Tibial nerve (tissue), 4 donors: ENCODE results near the gene EXOC6B. TPM values are rescaled to one million over a fixed set of nuclear protein-coding genes. Genes with fewer than 3 reads are reported as not detected.

Experiments used
- DNase-seq, 2 donors: peaks; one replicate each; pipeline ENCODE4 v3.0.0-alpha.2; 2019; ENCODE audit warnings: low spot score in 2 of 2
- H3K27ac ChIP-seq, 4 donors: fragments of 200-600 bp; sonication (generic) in 3 of 4; one replicate each; pipeline ENCODE4 v1.5.1; 2017 to 2019; ENCODE audit warnings: mild to moderate bottlenecking in 1 of 4
- H3K27me3 ChIP-seq, 2 donors: fragments of 200-600 bp; sonication (generic) in 1 of 2; one replicate each; pipeline versions ENCODE4 v1.5.1 to v1.6.0; 2017 to 2019
- H3K36me3 ChIP-seq, 3 donors: fragments of 200-600 bp; sonication (generic); one replicate each; pipeline ENCODE4 v1.5.1; 2018 to 2019
- H3K4me1 ChIP-seq, 4 donors: fragments of 200-600 bp; sonication (generic) in 3 of 4; one replicate each; pipeline ENCODE4 v1.5.1; 2017 to 2019
- H3K4me3 ChIP-seq, 4 donors: fragments of 200-600 bp; sonication (generic) in 3 of 4; one replicate each; pipeline ENCODE4 v1.5.1; 2017 to 2019; ENCODE audit warnings: mild to moderate bottlenecking in 1 of 4, moderate library complexity in 1 of 4
- H3K9me3 ChIP-seq, 4 donors: fragments of 200-600 bp; sonication (generic) in 3 of 4; one replicate each; pipeline ENCODE4 v1.5.1; 2017 to 2019
- CTCF ChIP-seq, 5 experiments: fragments of 200-600 bp in 3 of 5; fragments of 450-650 bp in 2 of 5; sonication (generic) in 3 of 5; IDR thresholded peaks; one replicate each; pipeline ENCODE4 v1.5.1; 2016 to 2019; ENCODE audit warnings: antibody characterized with exemption in 5 of 5, mild to moderate bottlenecking in 3 of 5, moderate library complexity in 2 of 5
- EP300 ChIP-seq, 2 donors: sonication (generic); formaldehyde crosslinking; IDR thresholded peaks; one replicate each; pipeline ENCODE4 v1.6.1; 2017; ENCODE audit warnings: antibody characterized with exemption in 2 of 2, mild to moderate bottlenecking in 1 of 2
- POLR2A ChIP-seq, 2 donors: fragments of 450-650 bp; IDR thresholded peaks; one replicate each; pipeline ENCODE4 v1.6.1; 2017; ENCODE audit warnings: antibody characterized with exemption in 2 of 2, mild to moderate bottlenecking in 2 of 2, moderate library complexity in 2 of 2
- WGBS, 2 donors: methylation state at CpG; one replicate each; pipeline ENCODE4 v1.1.5; 2018; 5-methylcytosine and 5-hydroxymethylcytosine counted together
- total RNA-seq, 4 donors: library from RNA; depleted of rRNA; stranded (reverse); fragments of >200 nt; gene quantifications; one replicate each; pipeline ENCODE4 v1.1.0, GENCODE V29; 2016

Gene EXOC6B
- total RNA-seq, 4 donors from 2014 or later, result 22.1 to 41.1 (median 30.3) TPM

- no peak for DNase-seq
- Histone ChIP-seq H3K9me3 (peaks cover 0 to 5% (median 0%) of the 10 kb centered on the region in 4 donors), H3K4me3 (no peak overlapping the region), H3K27ac (no peak overlapping the region), H3K27me3 (no peaks in the 10 kb centered on the region), H3K36me3 (peaks cover 0 to 7% (median 0%) of the 10 kb centered on the region in 3 donors), H3K4me1 (no peaks in the 10 kb centered on the region)
- TF ChIP-seq CTCF (IDR thresholded peaks at IDR 0.05) (no peak), EP300 (IDR thresholded peaks at IDR 0.05) (no peak), POLR2A (IDR thresholded peaks at IDR 0.05) (no peak)
Measured at GRCh38 chr2:72803626-72804320, 22.1 kb downstream of the EXOC6B start.

GRCh38 chr2:72803151-72803550, 22.7 kb downstream of the EXOC6B start:
- TF ChIP-seq CTCF (IDR thresholded peaks at IDR 0.05) (no peak), EP300 (IDR thresholded peaks at IDR 0.05) (no peak), POLR2A (IDR thresholded peaks at IDR 0.05) (no peak)
- H3K4me3 ChIP-seq, result no peak overlapping the region
- 43% methylated on average over 1 of the region's 1 CpG for WGBS, 2 donors

DNA sequence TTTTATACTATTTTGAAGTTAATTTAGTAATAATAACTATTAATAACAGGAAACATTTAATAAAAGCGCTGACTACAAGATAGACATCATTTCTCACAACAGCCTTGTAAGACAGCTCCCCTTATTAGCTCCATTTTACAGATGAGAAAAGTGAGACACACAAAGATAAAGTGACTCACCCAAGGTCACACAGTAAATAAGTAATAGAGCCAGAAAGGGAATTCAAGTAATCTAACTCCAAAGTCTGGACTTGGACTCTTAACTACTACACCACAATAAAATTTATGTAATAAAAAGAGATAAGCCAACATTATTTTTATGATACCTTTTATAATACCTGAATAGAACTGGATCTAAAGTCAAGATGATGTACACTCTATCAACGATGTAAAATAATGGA, 25.3 kb downstream of the EXOC6B start:
- peaks cover 0 to 13% (median 0%) of the 10 kb centered on the region in 4 donors for H3K4me1 ChIP-seq
- no peak for DNase-seq
- H3K9me3 ChIP-seq, result no peaks in the 10 kb centered on the region
- no peaks in the 10 kb centered on the region for H3K36me3 ChIP-seq
- TF ChIP-seq POLR2A (IDR thresholded peaks at IDR 0.05) (no peak), CTCF (IDR thresholded peaks at IDR 0.05) (no peak), EP300 (IDR thresholded peaks at IDR 0.05) (no peak)
- 94 to 96% methylated on average over 2 of the region's 2 CpGs for WGBS, 2 donors
- H3K4me3 ChIP-seq, result no peak overlapping the region
- H3K27me3 ChIP-seq, result no peaks in the 10 kb centered on the region
- no peak overlapping the region for H3K27ac ChIP-seq

More at GRCh38 chr2:72803151-72803550, 22.7 kb downstream of the EXOC6B start:
- no peak for DNase-seq
- H3K9me3 ChIP-seq, result no peaks in the 10 kb centered on the region
- H3K27me3 ChIP-seq, result no peaks in the 10 kb centered on the region
- no peak overlapping the region for H3K27ac ChIP-seq
- H3K36me3 ChIP-seq, result peaks cover 0 to under 1% (median 0%) of the 10 kb centered on the region in 3 donors
- peaks cover 0 to 6% (median 0%) of the 10 kb centered on the region in 4 donors for H3K4me1 ChIP-seq

DNA sequence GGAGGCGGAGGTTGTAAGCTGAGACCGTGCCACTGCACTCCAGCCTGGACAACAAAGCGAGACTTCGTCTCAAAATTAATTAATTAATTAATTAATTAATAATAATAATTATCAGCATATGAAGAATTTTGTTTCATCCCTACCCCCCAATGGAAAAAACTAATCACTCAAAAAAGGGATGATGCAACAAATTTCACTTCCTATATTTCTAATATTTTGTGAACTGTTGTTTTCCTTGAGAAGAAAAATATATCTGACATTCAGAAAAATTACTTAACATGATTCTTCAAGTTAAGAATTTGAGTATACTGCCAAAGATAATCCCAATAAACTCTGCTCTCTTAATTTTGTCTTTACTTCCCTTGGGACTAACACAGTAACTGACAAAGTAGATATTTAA, 28.1 kb downstream of the EXOC6B start:
- no peak overlapping the region for H3K4me3 ChIP-seq
- H3K9me3 ChIP-seq, result no peaks in the 10 kb centered on the region
- H3K27ac ChIP-seq, result no peak overlapping the region
- WGBS, 2 donors, result 94 to 98% methylated on average over 4 of the region's 4 CpGs
- no peak for DNase-seq
- no peaks in the 10 kb centered on the region for H3K27me3 ChIP-seq
- peaks cover 0 to 29% (median 0%) of the 10 kb centered on the region in 4 donors for H3K4me1 ChIP-seq
- no peak for TF ChIP-seq EP300 (IDR thresholded peaks at IDR 0.05)
- TF ChIP-seq POLR2A (IDR thresholded peaks at IDR 0.05), result no peak
- TF ChIP-seq CTCF (IDR thresholded peaks at IDR 0.05), result no peak
- H3K36me3 ChIP-seq, result no peaks in the 10 kb centered on the region

GRCh38 chr2:72796766-72797165, 29.1 kb downstream of the EXOC6B start:
- no peak overlapping the region for H3K4me3 ChIP-seq

More at GRCh38 chr2:72796766-72797165, 29.1 kb downstream of the EXOC6B start:
- Histone ChIP-seq H3K9me3 (no peaks in the 10 kb centered on the region), H3K27me3 (no peaks in the 10 kb centered on the region), H3K4me1 (peaks cover 0 to 29% (median 0%) of the 10 kb centered on the region in 4 donors), H3K36me3 (no peaks in the 10 kb centered on the region), H3K27ac (no peak overlapping the region)
- TF ChIP-seq POLR2A (IDR thresholded peaks at IDR 0.05) (no peak), CTCF (IDR thresholded peaks at IDR 0.05) (no peak), EP300 (IDR thresholded peaks at IDR 0.05) (no peak)
- DNase-seq, result no peak
